GM15510 (cell line): Measurements from ENCODE around the gene PRMT1.

ENCODE experiments used
- POLR2A ChIP-seq: IDR thresholded peaks from 3 replicates; pipeline ENCODE4 v1.6.1; 2011; ENCODE audit warnings: borderline replicate concordance; ENCODE audit not compliant: insufficient read length; ENCODE audit errors: extremely low read depth

The PRMT1 gene

GRCh38 chr19:49710372-49710951 lies 33.4 kb downstream of the PRMT1 start:
- TF ChIP-seq POLR2A = no peak

GRCh38 chr19:49712397-49712859 lies 35.4 kb downstream of the PRMT1 start:
- no peak for TF ChIP-seq POLR2A

GRCh38 chr19:49713236-49713845 lies 36.3 kb downstream of the PRMT1 start:
- TF ChIP-seq POLR2A = no peak

- TF ChIP-seq POLR2A = no peak
Observed at GRCh38 chr19:49716154-49716553, 39.1 kb downstream of the PRMT1 start.

- no peak for TF ChIP-seq POLR2A
Observed at GRCh38 chr19:49718511-49718910, 41.4 kb downstream of the PRMT1 start.

GRCh38 chr19:49718991-49719390 lies 41.9 kb downstream of the PRMT1 start:
- no peak for TF ChIP-seq POLR2A

- TF ChIP-seq POLR2A = no peak
Observed at GRCh38 chr19:49727217-49728030, 50.4 kb downstream of the PRMT1 start.

GRCh38 chr19:49730166-49730565 lies 53.1 kb downstream of the PRMT1 start:
- no peak for TF ChIP-seq POLR2A
